ENCODE data around the gene MRPS15.

MRPS15 gene

DNA sequence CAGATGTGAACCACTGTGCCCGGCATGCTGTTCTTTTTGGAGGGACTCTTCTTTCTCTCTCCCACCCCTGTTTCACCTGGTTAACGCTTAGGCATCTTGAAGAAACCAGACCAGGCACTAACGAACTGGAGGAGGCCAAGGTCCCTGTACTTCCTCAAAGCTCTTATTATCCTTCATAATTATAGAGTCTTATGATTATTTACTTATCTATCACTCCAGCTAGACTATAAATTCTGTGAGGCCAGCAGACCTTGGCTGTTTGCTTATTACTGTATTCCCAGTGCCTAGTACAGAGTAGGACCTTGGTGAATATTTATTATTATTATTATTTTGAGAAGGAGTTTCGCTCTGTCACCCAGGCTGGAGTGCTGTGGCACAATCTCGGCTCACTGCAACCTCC, 12.8 kb upstream of the MRPS15 start:
- Mint-ChIP-seq H3K9me3 (no peaks in the 10 kb centered on the region), H3K4me1 (ENCODE audit: low read depth) (peaks cover 47% of the 10 kb centered on the region), H3K36me3 (ENCODE audit: low read depth) (peaks cover 72% of the 10 kb centered on the region), H3K4me3 (no peak overlapping the region), H3K27me3 (no peaks in the 10 kb centered on the region), H3K27ac (no peak overlapping the region)
- intact Hi-C loops (cut with micrococcal nuclease), result no loop called here

DNA sequence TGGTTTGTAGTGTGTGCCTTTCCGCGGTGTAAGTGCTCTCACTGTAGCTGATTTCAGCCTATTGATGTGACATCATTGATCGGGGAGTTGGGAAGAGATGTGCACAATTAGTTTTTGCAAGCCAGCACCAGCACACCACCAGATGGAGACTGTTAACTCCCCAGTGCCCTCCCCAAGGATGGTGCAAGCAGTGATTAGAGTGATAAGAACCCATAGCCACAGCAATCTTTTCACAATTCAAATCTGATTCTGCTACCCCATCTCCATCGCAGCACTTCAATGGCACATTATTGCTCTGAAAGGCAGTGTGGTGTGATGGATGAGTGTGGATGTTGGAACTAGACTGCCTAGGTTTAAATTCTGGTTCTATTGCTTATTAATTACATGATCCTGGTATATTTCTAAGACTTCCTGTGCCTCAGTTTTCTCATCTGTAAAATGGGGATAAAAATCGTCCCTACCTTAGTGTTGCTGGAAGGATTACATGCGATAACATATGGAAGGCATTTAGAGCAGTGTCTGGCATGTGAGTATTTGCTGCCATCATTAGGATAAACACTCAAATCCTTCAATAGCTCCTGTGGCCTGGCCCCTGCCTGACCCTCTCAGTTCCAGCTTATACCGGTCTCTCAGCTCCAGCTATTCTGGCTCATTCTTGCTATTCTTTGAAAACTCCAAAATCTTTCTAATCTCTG, 11.9 kb upstream of the MRPS15 start:
- H3K36me3 Mint-ChIP-seq (ENCODE audit: low read depth), result peaks cover 78% of the 10 kb centered on the region
- no peak overlapping the region for H3K4me3 Mint-ChIP-seq
- no peaks in the 10 kb centered on the region for H3K9me3 Mint-ChIP-seq
- no peaks in the 10 kb centered on the region for H3K27me3 Mint-ChIP-seq
- intact Hi-C loops (cut with micrococcal nuclease), result no loop called here
- no peak overlapping the region for H3K27ac Mint-ChIP-seq
- peaks cover 38% of the 10 kb centered on the region for H3K4me1 Mint-ChIP-seq (ENCODE audit: low read depth)

GRCh38 chr1:36475341-36475740, 11.2 kb upstream of the MRPS15 start:
- no peaks in the 10 kb centered on the region for H3K9me3 Mint-ChIP-seq
- peaks cover 31% of the 10 kb centered on the region for H3K4me1 Mint-ChIP-seq (ENCODE audit: low read depth)
- H3K36me3 Mint-ChIP-seq (ENCODE audit: low read depth), result peaks cover 81% of the 10 kb centered on the region
- H3K27me3 Mint-ChIP-seq, result no peaks in the 10 kb centered on the region
- intact Hi-C loops (cut with micrococcal nuclease), result no loop called here
- no peak overlapping the region for H3K4me3 Mint-ChIP-seq
- H3K27ac Mint-ChIP-seq, result no peak overlapping the region

DNA sequence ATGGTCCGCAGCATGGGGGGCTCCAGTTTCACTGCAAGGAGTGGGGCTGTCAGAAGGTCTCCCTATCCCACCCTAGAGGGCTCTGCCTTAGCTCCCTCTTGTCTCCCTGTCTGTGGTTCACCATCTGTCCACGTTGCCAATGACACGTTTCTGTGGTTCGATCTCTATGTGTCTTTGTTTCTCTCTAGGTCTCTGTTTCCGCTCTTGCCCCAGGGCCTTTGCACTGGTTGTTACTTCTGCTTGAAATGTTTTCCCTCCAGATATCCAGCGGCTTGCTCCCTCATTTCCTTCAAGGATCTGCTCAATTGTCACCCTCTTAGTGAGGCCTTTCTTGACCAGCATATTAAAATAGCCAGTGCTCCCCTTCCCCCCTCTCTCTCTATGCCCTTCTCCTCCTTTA, 8.5 kb upstream of the MRPS15 start:
- Mint-ChIP-seq H3K9me3 (no peaks in the 10 kb centered on the region), H3K4me1 (ENCODE audit: low read depth) (peaks cover 18% of the 10 kb centered on the region), H3K36me3 (ENCODE audit: low read depth) (peaks cover 81% of the 10 kb centered on the region), H3K27ac (peak overlapping the region; percentile 29), H3K27me3 (no peaks in the 10 kb centered on the region), H3K4me3 (no peak overlapping the region)
- intact Hi-C loops (cut with micrococcal nuclease), result no loop called here

- H3K27ac Mint-ChIP-seq, result peak overlapping the region; percentile 29
- no peaks in the 10 kb centered on the region for H3K27me3 Mint-ChIP-seq
- H3K9me3 Mint-ChIP-seq, result no peaks in the 10 kb centered on the region
- intact Hi-C loops (cut with micrococcal nuclease), result no loop called here
- peaks cover 87% of the 10 kb centered on the region for H3K36me3 Mint-ChIP-seq (ENCODE audit: low read depth)
- no peak overlapping the region for H3K4me3 Mint-ChIP-seq
- H3K4me1 Mint-ChIP-seq (ENCODE audit: low read depth), result peaks cover 22% of the 10 kb centered on the region
Observed at GRCh38 chr1:36471830-36472641, 7.9 kb upstream of the MRPS15 start.

GRCh38 chr1:36469163-36469562, 5.0 kb upstream of the MRPS15 start:
- Mint-ChIP-seq H3K4me1 (ENCODE audit: low read depth) (peaks cover 45% of the 10 kb centered on the region), H3K36me3 (ENCODE audit: low read depth) (peaks cover 79% of the 10 kb centered on the region), H3K27ac (peak overlapping the region; percentile 12), H3K9me3 (no peaks in the 10 kb centered on the region), H3K27me3 (no peaks in the 10 kb centered on the region), H3K4me3 (no peak overlapping the region)
- intact Hi-C loops (cut with micrococcal nuclease), result no loop called here

DNA sequence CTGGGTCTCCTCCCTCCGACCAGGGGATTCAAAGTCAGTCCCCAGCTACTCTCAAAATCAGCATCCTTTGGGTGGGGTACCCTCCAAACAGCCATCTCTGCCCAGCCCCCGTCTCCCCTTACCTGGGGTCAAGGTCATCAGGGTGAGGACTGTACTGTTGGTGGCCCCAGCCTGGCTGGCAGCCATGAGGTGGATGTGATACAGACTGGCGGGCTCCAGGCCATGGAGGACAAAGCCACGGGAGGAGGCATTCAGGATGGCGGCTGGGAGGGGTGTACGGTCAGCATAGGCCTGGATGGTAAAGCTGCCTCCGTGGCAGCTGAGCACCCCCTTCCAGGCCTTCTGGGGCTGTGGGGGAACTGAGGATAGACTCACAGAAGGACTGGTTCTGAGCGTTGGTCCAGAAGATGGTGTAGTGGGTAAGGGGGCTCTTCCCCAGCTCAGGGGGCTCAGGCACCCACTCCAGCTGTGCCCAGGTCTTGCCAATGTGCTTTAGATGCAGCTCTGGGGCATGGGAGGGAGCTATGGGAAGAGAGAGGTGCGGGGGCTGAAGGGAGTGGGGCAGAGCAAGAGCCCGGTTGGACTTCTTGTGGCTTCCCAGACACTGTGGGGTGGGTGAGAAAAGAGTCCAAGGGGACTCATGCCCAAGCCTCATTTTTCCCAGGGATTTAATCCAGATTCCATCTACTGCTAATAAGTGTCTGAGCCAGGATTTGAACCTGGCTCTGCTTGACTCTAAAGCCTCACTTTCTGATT, 3.7 kb upstream of the MRPS15 start:
- Mint-ChIP-seq H3K4me1 (ENCODE audit: low read depth) (peaks cover 44% of the 10 kb centered on the region), H3K27ac (peak overlapping the region; percentile 96), H3K36me3 (ENCODE audit: low read depth) (peaks cover 76% of the 10 kb centered on the region), H3K9me3 (no peaks in the 10 kb centered on the region), H3K4me3 (no peak overlapping the region), H3K27me3 (no peaks in the 10 kb centered on the region)
- intact Hi-C loops (cut with micrococcal nuclease), result no loop called here

- intact Hi-C loops (cut with micrococcal nuclease), result no loop called here
- Mint-ChIP-seq H3K4me1 (ENCODE audit: low read depth) (peaks cover 48% of the 10 kb centered on the region), H3K27me3 (no peaks in the 10 kb centered on the region), H3K36me3 (ENCODE audit: low read depth) (peaks cover 76% of the 10 kb centered on the region), H3K27ac (peak overlapping the region; percentile 96), H3K4me3 (no peak overlapping the region), H3K9me3 (no peaks in the 10 kb centered on the region)
Observed at GRCh38 chr1:36467027-36467410, 2.8 kb upstream of the MRPS15 start.

DNA sequence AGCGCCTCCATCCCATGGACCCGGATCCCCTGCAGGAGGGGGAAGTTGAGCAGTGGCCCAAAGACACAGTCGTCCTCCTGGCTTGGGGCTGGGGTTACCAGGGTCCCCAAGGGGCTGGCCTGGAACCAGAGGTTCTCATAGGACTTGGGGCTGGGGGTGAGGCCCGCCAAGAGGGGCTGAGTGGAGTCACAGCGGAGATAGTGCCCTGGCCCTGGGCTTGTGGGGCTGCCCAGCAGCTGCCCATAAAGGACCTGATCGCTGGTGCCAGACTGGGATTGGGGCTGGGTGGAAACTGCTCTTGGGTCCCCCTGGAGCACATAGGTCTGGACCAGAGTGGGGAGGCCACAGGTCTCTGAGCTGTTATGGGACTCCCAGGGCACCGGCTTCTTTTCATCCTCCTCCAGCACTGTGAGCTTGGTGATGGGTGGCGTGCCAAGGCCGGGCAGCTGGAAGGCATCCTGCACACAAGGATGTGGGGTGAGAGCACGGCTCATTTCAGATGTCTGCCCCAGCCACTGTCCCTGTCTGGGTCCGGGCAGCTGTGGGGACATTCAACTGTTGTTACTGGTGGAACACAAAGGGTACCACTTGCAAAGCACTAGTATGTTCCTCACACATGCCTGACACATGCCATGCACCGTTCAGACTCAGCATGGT, 2.3 kb upstream of the MRPS15 start:
- Mint-ChIP-seq H3K9me3 (no peaks in the 10 kb centered on the region), H3K4me1 (ENCODE audit: low read depth) (peaks cover 53% of the 10 kb centered on the region), H3K27me3 (no peaks in the 10 kb centered on the region), H3K4me3 (no peak overlapping the region), H3K27ac (peak overlapping the region; percentile 96), H3K36me3 (ENCODE audit: low read depth) (peaks cover 76% of the 10 kb centered on the region)
- intact Hi-C loops (cut with micrococcal nuclease), result no loop called here

- peaks cover 58% of the 10 kb centered on the region for H3K4me1 Mint-ChIP-seq (ENCODE audit: low read depth)
- H3K27me3 Mint-ChIP-seq, result no peaks in the 10 kb centered on the region
- no peak overlapping the region for H3K4me3 Mint-ChIP-seq
- peak overlapping the region; percentile 96 for H3K27ac Mint-ChIP-seq
- H3K9me3 Mint-ChIP-seq, result no peaks in the 10 kb centered on the region
- intact Hi-C loops (cut with micrococcal nuclease), result loop anchor here (2.0 kb wide), 1 partner anchor 15 kb away; the partner anchor contains the start of gene OSCP1
- H3K36me3 Mint-ChIP-seq (ENCODE audit: low read depth), result peaks cover 76% of the 10 kb centered on the region
Observed at GRCh38 chr1:36465731-36466369, 1.7 kb upstream of the MRPS15 start.

DNA sequence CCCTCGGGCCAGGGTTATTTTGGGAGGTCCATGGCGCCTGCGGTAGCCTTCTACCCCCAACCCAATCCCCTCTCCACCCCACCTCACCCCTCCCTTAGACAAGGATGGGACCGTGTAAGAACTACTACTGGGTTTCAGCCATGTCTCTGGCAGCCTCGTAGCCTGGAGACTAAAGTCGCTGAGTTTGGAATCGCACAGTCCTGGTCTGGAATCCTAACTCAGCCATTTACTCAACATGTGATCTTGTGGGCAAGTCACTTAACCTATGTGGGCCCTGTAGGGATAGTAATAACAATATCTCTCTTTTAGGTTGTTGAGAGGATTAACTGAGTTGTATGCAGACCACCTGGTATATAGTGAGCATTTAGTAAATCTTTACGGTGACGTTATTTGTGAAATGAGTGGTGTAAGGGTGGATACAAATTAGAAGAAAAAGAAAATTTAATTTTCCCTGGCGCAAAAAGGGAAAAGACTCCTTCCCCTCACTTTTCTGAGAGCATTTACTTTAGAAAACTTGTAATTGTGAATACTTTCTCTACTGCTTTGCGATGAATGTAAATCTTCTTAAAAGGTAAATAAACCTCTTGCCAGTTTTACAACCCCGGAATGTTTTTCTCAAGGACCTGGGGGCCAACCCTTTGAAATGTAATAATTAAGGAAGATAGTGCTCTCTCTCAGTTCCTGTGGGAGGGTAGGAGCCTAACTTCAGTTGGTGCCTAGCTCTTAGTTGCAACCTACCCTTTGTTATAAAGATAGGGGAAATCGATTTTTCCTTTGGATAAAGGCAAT, 615 bp upstream of the MRPS15 start:
- Mint-ChIP-seq H3K4me3 (peak overlapping the region; percentile 98), H3K9me3 (no peaks in the 10 kb centered on the region), H3K36me3 (ENCODE audit: low read depth) (peaks cover 79% of the 10 kb centered on the region), H3K27me3 (no peaks in the 10 kb centered on the region), H3K4me1 (ENCODE audit: low read depth) (peaks cover 64% of the 10 kb centered on the region), H3K27ac (peak overlapping the region; percentile 96)
- intact Hi-C loops (cut with micrococcal nuclease), result loop anchor here (2.0 kb wide), 1 partner anchor 14 kb away; the partner anchor contains the start of gene OSCP1

DNA sequence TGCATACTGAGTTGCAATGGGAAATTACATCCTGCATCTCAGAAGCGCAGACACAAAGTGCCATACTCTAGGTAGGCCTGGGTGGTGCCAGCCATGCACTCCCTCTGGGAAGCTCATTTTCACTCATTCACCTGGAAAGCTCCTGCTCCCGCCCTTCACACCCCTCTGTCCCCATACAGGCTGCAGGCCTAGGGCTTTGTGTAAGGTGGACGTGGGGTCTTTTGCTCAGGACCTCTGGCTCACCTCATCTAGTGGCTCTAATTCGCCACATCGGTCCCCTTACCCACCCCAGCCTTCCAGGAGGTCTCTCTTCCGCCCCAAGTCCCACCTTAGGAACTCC, 751 bp downstream of the MRPS15 start:
- Mint-ChIP-seq H3K36me3 (ENCODE audit: low read depth) (peaks cover 77% of the 10 kb centered on the region), H3K27ac (peak overlapping the region; percentile 96), H3K4me1 (ENCODE audit: low read depth) (peaks cover 69% of the 10 kb centered on the region), H3K4me3 (peak overlapping the region; percentile 98), H3K27me3 (no peaks in the 10 kb centered on the region), H3K9me3 (no peaks in the 10 kb centered on the region)
- intact Hi-C loops (cut with micrococcal nuclease), result no loop called here

GRCh38 chr1:36458910-36459309, 5.3 kb downstream of the MRPS15 start:
- peaks cover 57% of the 10 kb centered on the region for H3K4me1 Mint-ChIP-seq (ENCODE audit: low read depth)
- intact Hi-C loops (cut with micrococcal nuclease), result no loop called here
- H3K4me3 Mint-ChIP-seq, result peak overlapping the region; percentile 26
- no peaks in the 10 kb centered on the region for H3K9me3 Mint-ChIP-seq
- no peaks in the 10 kb centered on the region for H3K27me3 Mint-ChIP-seq
- peak overlapping the region; percentile 84 for H3K27ac Mint-ChIP-seq
- peaks cover 77% of the 10 kb centered on the region for H3K36me3 Mint-ChIP-seq (ENCODE audit: low read depth)

Measured in dendritic cell treated with granulocyte-macrophage colony-stimulating factor and Interleukin-4, amounts not matched to agents 40 ng/mL and 50 ng/mL, for 4 days (primary cell).